IPS-NIHi11 (cell line): ENCODE measurements around the gene MARF1.
"Not testable (repeated sequence)": the region's sequence is repeated elsewhere in the genome, so short reads cannot be mapped to it uniquely, and the experiment has no call there.

Source experiments
- DNase-seq: peaks from one replicate; pipeline ENCODE4 v3.0.0; 2012; ENCODE audit warnings: mixed read lengths, low spot score

MARF1 gene

DNA sequence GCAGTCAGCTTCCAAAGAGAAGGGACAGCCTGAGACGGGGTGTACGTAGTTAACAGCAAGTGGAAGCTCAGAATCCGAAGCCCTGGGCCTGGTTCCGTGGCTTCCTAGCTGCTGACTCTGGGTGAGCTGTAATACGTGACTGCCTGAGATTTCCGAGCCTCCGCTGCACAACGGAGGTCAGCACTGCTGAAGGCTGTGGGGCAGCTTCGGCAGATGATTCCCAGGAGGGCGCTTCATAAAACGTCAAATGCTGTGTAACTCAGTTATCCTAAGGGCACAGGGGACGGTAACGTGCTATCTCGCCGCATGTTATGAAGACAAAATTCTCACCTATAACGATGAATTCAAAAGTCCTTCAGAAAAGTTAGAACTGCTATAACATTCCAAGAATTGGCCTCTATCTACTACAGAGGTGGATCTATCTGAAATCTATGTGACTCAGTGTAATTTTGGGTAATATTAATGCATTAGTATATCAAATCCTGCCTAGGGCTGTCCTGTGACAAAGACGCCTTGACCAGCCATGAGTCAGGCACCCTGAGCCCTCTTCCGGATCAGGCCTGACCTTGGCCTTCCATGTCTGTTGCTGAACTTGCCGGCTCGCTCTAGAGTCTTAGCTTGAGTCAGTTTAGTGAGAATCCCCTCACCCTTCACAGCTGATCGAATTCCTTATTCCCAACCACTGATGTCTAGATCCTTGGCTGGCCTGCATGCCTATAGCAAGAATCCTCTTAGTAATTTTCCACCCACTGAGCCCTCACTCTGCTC is 43.5 kb downstream of the MARF1 start:
- no peak for DNase-seq

- no peak for DNase-seq
Measured at GRCh38 chr16:15598648-15599190, 44.2 kb downstream of the MARF1 start.

- DNase-seq: no peak
Measured at GRCh38 chr16:15597822-15598647, 44.9 kb downstream of the MARF1 start.

- no peak for DNase-seq
Measured at GRCh38 chr16:15597135-15597534, 45.8 kb downstream of the MARF1 start.

DNA sequence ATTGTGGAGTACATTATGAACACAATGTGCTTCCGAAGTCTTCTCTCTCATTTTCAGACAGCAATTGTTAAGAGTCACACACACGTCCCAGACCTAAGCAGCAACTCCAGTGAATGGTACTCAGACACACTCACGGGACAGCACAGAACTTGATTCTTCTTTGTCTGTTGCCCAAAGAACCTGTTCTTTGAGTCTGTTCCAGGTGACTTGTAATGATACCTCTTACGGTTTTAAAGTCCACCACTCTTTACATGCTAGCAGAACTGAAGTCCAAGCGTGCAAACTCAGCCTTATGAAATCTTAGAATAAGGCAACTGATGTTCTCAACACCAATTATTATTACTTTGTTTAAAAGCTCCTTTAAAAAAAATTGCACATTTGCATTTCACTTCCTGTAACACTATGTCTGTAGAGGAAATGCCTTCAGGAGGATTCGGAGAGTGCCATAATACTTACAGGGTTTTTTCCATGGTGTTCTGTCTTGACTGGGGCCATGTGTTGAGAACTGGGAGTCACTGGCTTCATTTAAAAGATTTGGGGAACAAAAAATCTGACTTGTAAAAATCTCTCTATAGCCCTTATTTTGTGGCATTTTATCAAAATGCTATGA is 48.1 kb downstream of the MARF1 start:
- DNase-seq: no peak

- no peak for DNase-seq
Measured at GRCh38 chr16:15593235-15593634, 49.7 kb downstream of the MARF1 start.

DNA sequence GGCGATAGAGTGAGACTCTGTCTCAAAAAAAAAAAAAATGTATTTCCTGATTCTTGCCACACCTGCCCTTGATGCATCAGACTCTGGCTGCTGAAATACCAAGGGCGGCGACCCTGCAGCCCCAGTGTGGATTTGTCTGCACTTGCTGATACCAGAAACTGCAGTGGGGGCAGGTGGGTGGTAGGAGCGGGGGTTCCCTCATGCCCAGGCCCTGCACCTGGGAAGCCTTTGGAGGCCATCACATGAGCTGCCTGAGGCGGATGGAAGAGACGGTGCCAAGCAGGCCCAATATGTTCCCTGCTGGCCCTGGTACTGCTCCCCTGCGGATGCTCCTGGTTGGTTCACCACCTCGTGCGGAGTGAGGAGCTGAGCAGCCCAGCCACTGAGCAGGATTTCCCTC is 50.6 kb downstream of the MARF1 start:
- DNase-seq: no peak

DNA sequence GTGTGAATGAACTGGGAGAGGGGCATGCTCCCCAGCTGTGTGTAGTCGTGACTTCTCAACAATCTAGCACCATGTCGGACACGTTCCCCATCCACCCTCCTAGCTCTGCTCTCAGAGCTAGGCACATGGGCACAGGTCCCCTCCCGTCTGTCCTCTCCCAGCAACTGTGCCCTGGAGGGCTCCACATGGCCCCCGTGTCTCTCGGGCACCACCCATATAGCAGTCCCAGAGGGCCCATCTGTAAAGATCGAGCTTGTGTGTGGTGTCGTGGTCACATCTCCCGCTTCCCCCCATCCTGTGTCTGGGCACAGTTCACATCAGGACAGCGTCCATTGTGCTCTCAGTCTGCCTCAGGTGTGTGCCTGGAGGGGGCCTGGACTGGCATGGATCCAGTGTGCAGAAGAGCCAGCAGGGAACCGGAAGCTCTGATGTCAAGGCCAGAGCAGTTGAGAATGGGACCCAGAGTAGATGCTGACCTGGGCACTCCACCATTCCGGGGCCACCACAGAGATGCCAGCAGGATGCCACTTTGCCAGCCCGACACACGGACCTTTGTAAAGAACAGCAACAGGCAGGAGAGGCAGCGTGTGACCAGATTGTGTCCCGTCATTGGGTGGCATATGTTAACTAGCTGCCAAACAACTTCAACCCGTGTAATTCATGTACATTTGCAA is 55.7 kb downstream of the MARF1 start:
- DNase-seq: no peak

DNA sequence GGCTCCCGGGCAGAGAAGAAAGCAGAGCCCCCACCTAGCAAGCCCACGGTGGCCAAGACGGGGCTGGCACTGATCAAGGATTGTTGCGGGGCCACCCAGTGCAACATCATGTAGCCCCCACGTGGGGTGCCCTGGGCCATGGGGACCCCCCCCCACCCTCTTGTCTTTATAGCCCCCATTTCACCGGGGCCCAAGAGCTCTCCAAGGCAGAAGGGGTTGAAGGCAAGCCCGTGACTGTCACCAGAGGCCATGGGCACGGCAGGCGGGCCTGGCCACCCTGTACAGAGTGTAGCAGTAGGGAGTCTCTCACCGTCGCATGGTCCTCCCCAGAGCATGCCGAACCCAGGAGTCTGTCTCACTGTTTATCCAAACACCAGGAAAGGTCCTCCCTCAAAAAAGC is 56.2 kb downstream of the MARF1 start:
- no peak for DNase-seq

DNA sequence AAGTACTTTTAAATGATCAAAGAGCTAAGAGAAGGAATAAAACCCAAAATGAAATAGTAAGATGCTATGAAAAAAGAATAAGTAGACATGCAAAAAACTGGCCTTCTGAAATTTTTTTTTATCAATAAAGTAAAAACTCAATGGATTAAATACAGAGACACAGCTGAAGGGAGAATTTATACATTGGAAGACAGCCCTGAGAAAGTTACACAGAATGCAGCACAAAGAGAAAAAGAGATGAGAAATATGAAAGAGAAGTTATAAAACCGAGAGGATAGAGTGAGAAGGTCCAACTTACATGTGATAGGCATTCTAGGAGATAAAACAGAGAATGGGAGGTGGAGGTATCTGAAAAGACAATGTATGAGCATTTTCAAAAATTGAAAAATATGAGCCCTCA is 57.0 kb downstream of the MARF1 start:
- no peak for DNase-seq

DNA sequence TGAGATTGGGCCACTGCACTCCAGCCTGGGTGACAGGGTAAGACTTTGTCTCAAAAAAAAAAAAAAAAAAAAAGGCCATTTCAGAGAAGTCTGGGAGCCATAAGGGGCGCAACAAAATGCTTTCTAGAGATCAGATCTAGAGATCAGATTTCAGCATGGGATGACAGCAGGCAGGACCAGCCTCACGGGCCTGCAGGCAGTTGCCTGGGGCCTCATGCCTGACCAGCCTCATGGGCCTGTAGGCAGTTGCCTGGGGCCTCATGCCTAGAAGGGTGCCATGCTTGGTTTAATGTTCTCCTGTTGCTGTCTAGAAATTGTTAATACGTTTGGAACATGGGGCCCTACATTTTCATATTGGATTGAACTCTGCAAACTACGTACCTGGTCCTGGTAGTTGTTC is 59.4 kb downstream of the MARF1 start:
- no peak for DNase-seq

DNA sequence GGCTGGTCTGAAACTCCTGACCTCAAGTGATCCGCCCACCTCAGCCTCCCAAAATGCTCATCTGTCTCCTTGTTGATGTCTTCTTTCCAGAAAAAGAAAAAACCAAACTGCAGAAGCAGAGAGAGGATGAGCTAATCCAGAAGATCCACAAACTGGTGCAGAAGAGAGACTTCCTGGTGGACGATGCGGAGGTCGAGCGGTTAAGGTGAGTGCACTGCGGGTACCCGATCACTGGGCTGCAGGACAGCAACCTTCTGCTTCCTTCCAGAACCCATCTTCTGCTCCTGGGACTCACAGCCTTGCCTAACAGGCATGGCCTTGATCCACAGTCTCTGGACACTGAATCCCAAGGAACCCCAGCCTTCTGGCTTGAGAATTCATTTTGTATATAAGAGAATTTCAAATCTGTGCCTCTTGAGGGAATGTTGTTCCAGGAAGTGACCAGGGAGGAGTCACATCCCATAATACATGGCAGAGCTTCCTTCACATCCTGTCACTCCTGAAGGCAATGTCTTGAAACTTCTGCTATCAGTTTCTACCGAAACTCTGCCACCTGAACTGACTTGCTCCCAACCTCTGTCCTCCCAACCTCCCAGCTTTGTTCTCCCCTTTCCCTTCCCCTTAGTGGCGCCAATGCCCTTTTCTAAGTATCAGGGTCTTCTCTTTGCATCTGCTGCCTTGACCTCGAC is 61.7 kb downstream of the MARF1 start:
- DNase-seq: no peak

DNA sequence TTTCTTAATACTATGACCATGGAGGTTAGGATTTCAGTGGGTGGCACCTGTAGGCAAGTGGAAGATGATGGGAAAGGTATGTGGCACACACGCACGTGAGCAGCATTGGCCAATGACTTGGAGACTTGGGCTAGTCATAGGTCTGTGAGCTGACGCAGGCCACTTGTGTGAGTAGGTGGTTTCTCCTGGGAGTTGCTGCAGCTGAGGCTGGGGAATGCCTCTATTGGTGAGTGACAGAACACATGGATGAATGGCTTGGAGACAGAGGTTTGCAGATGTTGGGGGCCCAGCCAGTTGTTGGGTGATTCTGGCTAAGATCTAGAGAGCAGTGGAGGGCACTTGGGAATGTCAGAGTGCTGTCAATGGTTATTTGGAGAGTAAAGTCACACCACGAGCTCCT is 64.1 kb downstream of the MARF1 start:
- DNase-seq: no peak

GRCh38 chr16:15576960-15577958 is 65.7 kb downstream of the MARF1 start:
- no peak for DNase-seq

DNA sequence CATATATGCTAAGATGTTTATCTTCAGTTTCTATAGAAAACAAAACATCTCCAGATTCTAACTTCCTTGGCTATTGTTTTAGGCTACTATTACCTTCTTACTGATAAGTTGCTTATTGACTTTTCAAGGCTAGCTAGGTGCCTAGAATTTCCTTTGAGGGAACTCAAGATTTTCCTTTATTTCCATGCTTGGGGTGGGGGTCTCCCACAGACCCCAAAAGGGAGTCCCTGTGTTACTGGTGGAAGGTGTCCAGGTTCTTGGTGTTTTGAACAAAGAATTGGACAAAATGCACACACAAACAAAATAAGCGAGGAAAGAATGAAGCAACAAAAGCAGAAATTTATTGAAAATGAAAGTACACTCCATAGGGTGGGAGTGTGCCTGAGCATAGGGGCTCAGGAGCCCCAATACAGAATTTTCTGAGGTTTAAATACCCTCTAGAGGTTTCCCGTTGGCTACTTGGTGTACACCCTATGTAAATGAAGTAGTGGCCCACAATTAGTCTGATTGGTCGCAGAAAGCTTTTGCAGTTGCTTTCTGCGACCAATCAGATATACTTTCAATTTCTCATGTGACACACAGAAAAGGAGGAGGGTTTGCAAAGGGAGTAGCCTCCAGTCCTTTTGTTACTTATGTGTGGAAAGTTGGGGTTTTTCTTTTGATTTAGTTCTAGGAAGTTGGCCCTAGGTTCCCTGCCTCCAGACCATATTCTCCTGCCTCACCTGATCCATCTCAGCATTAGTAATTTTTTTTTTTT is 67.5 kb downstream of the MARF1 start:
- DNase-seq: no peak

DNA sequence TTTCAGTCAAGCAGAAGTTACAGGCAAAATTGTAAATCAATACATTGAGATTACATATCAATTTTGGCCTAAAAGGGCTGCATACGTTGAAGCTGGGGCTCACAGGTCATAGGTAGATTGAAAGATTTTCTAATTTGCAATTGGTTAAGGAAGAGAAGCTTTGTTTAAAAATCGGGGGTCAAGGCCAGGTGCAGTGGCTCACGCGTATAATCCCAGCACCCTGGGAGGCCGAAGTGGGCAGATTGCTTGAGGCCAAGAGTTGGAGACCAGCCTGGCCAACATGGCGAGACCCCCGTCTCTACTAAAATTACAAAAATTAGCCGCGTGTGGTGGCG is 68.4 kb downstream of the MARF1 start:
- no peak for DNase-seq

DNA sequence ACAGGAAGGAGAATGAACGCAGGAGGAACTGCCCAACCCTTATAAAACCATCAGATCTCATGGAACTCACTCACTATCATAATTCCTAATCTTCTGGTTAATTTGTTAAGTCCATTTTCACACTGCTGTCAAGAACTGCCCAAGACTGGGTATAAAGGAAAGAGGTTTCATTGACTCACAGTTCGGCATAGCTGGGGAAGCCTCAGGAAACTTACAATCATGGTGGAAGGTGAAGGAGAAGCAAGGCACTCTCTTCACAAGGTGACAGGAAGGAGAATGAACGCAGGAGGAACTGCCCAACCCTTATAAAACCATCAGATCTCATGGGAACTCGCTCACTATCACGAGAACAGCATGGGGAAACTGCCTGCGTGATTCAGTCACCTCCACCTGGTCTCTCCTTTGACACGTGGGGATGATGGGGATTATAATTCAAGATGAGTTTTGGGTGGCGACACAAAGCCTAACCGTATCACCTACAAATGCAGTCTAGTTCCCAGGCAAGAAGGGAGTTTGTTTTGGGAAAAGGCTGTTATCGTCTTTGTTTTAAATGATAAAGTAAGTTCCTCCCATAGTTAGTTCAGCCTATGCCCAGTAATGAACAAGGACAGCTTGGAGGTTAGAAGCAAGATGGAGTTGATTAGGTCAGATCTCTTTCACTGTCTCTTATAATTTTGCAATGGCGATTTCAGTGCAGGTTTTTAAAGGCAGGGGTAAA is 68.9 kb downstream of the MARF1 start:
- not testable (repeated sequence) for DNase-seq

DNA sequence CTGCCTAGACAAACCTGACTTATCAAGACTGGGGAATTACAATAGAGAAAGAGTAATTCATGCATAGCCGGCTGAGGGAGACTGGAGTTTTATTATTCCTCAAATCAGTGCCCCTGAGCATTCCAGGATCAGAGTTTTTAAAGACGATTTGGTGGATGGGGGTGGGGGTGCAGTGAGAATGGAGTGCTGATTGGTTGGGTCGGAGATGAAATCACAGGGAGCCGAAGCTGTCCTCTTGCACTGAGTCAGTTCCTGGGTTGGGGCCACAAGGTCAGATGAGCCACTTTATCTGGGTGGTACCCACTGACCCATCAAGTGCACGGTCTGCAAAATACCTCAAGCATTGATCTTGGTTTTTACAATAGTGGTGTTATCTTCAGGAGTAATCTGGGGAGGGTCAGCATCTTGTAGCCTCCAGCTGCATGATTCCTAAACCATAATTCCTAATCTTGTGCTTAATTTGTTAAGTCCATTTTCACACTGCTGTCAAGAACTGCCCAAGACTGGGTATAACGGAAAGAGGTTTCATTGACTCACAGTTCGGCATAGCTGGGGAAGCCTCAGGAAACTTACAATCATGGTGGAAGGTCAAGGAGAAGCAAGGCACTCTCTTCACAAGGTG is 69.6 kb downstream of the MARF1 start:
- no peak for DNase-seq
